Panc1 (cell line): Measurements from ENCODE around the gene MAP2K4. TPM values are rescaled to one million over a fixed set of nuclear protein-coding genes. Genes with fewer than 3 reads are reported as not detected.

Source experiments
- ATAC-seq: fragments of 200-7000 bp; cut with Tn5 transposase; 2 replicates; pipeline ENCODE4 v1.9.1; 2020; ENCODE audit warnings: mild to moderate bottlenecking, moderate library complexity
- BruUV-seq: library from RNA; stranded (reverse); fragments of 400-500 nt; replicated peaks from 2 replicates; lab custom pipeline; 2021; lab: Mats Ljungman, UMichigan
- CTCF ChIA-PET: fragments of 300-600 bp; sonication (Branson Sonifier 250); formaldehyde crosslinking; loops from one replicate; lab custom pipeline; 2022; ENCODE audit warnings: antibody characterized with exemption; lab: Charles Lee
- POLR2A ChIA-PET: fragments of 300-600 bp; sonication (Branson Sonifier 250); formaldehyde crosslinking; loops from one replicate; lab custom pipeline; 2022; ENCODE audit warnings: antibody characterized with exemption; lab: Charles Lee
- DNase-seq: peaks from one replicate; pipeline ENCODE4 v3.0.0-alpha.2; 2010; ENCODE audit warnings: low read depth, low spot score
- H3K27ac ChIP-seq: 2 replicates; pipeline ENCODE4 v1.5.1; 2011; ENCODE audit warnings: mild to moderate bottlenecking, low read length, inconsistent platforms
- H3K27me3 ChIP-seq: fragments of 200-500 bp; sonication (Bioruptor generic); 2 replicates; pipeline ENCODE4 v1.6.0; 2014; ENCODE audit warnings: low read length, inconsistent platforms; ENCODE audit not compliant: control insufficient read depth, insufficient read depth
- H3K36me3 ChIP-seq: fragments of 200-500 bp; sonication (Bioruptor generic); 2 replicates; pipeline ENCODE4 v1.5.1; 2014; ENCODE audit warnings: inconsistent platforms, mild to moderate bottlenecking, low read length, moderate library complexity; ENCODE audit not compliant: control insufficient read depth, insufficient read depth
- H3K4me1 ChIP-seq: 2 replicates; pipeline ENCODE4 v1.5.1; 2011; ENCODE audit warnings: inconsistent platforms, mild to moderate bottlenecking, low read length, moderate library complexity; ENCODE audit not compliant: control insufficient read depth, insufficient read depth
- H3K4me3 ChIP-seq, 2 experiments: 2 replicates each; pipeline ENCODE4 v1.5.1; 2011 to 2012; ENCODE audit warnings: low read depth in 2 of 2, low read length in 2 of 2, mild to moderate bottlenecking in 2 of 2, inconsistent platforms in 1 of 2, moderate library complexity in 1 of 2
- H3K9me3 ChIP-seq: fragments of 200-500 bp; sonication (Bioruptor generic); 2 replicates; pipeline ENCODE4 v1.5.1; 2014; ENCODE audit warnings: low read depth, mild to moderate bottlenecking, inconsistent platforms, low read length, moderate library complexity; ENCODE audit not compliant: control insufficient read depth, insufficient read depth
- POLR2AphosphoS5 ChIP-seq: IDR thresholded peaks from 2 replicates; pipeline ENCODE4 v1.6.1; 2012; ENCODE audit warnings: mild to moderate bottlenecking, low read depth, low read length, moderate library complexity
- SIN3A ChIP-seq: IDR thresholded peaks from 2 replicates; pipeline ENCODE4 v1.6.1; 2012; ENCODE audit warnings: low read depth, mild to moderate bottlenecking, low read length, moderate library complexity, borderline replicate concordance; ENCODE audit not compliant: insufficient read depth
- TCF7L2 ChIP-seq: IDR thresholded peaks from 2 replicates; pipeline ENCODE4 v1.6.1; 2011; ENCODE audit warnings: mild to moderate bottlenecking, low read depth, low read length, inconsistent platforms
- in situ Hi-C: cut with HindIII; loops from 2 replicates; pipeline ENCODE4 v1.10.0; 2016; ENCODE audit warnings: low sequenced_read_pairs, low pct_unique_long_range_greater_than_20kb
- intact Hi-C: fragments of 100-400 bp; cut with micrococcal nuclease; formaldehyde crosslinking; loops from one replicate; pipeline ENCODE4 v1.10.0; 2022; ENCODE audit not compliant: unreplicated experiment
- total RNA-seq: library from RNA; stranded (reverse); gene quantifications from one replicate; pipeline ENCODE4 v1.2.1, GENCODE V29; 2021; ENCODE audit not compliant: unreplicated experiment
- TF ChIP-seq, protein P1 (sequence below), 2 experiments: IDR thresholded peaks; 2 replicates each; pipeline ENCODE4 v1.6.1; 2011 to 2012; ENCODE audit warnings: low read depth in 2 of 2, control low read depth in 1 of 2, low read length in 1 of 2, mild to moderate bottlenecking in 1 of 2, moderate library complexity in 1 of 2; ENCODE audit not compliant: insufficient read depth in 1 of 2
- TF ChIP-seq, protein P2 (sequence below): fragments of 450-650 bp; IDR thresholded peaks from 2 replicates; pipeline ENCODE4 v1.5.1; 2017; ENCODE audit warnings: mild to moderate bottlenecking

MAP2K4 gene
- total RNA-seq, 1 experiment from 2014 or later = 16.8 TPM

DNA sequence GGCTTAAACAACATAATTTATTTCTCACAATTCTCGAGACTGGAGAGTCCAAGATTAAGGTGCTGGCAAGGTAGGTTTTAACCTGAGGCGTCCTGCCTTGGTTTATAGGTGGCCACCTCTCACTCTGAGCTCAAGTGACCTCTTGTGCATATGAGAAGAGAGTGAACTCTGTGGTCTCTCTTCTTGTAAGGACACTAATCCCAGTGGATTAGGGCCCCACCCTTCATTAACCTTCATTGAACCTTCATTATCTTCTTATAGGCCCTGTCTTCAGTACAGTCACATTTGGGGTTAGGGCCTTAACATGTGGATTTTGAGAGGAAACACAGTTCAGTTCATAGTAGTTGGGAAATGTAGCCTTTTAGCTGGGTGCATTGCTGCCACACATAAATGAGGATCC lies 57.1 kb downstream of the MAP2K4 start:
- intact Hi-C loops (no loop called here), in situ Hi-C loops (no loop called here)
- H3K9me3 ChIP-seq = no peaks in the 10 kb centered on the region
- no peaks in the 10 kb centered on the region for H3K36me3 ChIP-seq
- no peaks in the 10 kb centered on the region for H3K27me3 ChIP-seq
- H3K4me3 ChIP-seq = no peak overlapping the region
- H3K27ac ChIP-seq = no peak overlapping the region
- no peaks in the 10 kb centered on the region for H3K4me1 ChIP-seq
- ATAC-seq = no peak
- POLR2A ChIA-PET = no interaction called here
- CTCF ChIA-PET = no interaction called here
- no TSS peak for BruUV-seq
- no peak for DNase-seq
- TF ChIP-seq SIN3A = no peak
- TF ChIP-seq, protein P1, sequence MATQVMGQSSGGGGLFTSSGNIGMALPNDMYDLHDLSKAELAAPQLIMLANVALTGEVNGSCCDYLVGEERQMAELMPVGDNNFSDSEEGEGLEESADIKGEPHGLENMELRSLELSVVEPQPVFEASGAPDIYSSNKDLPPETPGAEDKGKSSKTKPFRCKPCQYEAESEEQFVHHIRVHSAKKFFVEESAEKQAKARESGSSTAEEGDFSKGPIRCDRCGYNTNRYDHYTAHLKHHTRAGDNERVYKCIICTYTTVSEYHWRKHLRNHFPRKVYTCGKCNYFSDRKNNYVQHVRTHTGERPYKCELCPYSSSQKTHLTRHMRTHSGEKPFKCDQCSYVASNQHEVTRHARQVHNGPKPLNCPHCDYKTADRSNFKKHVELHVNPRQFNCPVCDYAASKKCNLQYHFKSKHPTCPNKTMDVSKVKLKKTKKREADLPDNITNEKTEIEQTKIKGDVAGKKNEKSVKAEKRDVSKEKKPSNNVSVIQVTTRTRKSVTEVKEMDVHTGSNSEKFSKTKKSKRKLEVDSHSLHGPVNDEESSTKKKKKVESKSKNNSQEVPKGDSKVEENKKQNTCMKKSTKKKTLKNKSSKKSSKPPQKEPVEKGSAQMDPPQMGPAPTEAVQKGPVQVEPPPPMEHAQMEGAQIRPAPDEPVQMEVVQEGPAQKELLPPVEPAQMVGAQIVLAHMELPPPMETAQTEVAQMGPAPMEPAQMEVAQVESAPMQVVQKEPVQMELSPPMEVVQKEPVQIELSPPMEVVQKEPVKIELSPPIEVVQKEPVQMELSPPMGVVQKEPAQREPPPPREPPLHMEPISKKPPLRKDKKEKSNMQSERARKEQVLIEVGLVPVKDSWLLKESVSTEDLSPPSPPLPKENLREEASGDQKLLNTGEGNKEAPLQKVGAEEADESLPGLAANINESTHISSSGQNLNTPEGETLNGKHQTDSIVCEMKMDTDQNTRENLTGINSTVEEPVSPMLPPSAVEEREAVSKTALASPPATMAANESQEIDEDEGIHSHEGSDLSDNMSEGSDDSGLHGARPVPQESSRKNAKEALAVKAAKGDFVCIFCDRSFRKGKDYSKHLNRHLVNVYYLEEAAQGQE (IDR thresholded peaks at IDR 0.05; ENCODE audit: insufficient read depth in 1 of 2, low read depth in 2 of 2, low read length in 1 of 2) = no peak
- TF ChIP-seq, protein P2, sequence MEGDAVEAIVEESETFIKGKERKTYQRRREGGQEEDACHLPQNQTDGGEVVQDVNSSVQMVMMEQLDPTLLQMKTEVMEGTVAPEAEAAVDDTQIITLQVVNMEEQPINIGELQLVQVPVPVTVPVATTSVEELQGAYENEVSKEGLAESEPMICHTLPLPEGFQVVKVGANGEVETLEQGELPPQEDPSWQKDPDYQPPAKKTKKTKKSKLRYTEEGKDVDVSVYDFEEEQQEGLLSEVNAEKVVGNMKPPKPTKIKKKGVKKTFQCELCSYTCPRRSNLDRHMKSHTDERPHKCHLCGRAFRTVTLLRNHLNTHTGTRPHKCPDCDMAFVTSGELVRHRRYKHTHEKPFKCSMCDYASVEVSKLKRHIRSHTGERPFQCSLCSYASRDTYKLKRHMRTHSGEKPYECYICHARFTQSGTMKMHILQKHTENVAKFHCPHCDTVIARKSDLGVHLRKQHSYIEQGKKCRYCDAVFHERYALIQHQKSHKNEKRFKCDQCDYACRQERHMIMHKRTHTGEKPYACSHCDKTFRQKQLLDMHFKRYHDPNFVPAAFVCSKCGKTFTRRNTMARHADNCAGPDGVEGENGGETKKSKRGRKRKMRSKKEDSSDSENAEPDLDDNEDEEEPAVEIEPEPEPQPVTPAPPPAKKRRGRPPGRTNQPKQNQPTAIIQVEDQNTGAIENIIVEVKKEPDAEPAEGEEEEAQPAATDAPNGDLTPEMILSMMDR = no peak
- no peak for TF ChIP-seq TCF7L2
- no peak for TF ChIP-seq POLR2AphosphoS5

DNA sequence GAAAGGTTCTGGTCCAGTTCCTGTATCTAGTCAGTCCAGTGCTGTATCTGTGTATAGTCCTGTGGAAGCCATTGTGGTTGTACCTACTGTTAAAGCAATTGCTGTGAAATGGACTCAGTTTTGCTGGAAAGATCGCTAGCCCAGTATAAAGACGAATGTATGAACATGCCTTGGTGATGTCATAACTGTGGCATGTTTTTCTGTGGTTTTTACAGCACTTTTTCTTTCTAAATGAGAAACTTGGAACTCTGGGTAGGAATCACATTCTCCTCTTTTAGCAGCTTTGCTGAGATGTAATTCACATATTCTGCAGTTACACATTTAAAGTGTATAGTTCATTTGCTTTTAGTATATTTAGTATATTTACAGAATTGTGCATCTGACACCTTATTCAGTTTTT lies 58.1 kb downstream of the MAP2K4 start:
- ChIA-PET CTCF (no interaction called here), POLR2A (no interaction called here)
- no peaks in the 10 kb centered on the region for H3K4me1 ChIP-seq
- intact Hi-C loops (no loop called here), in situ Hi-C loops (no loop called here)
- no peak for TF ChIP-seq POLR2AphosphoS5
- TF ChIP-seq SIN3A = no peak
- TF ChIP-seq, protein P2 = no peak
- TF ChIP-seq TCF7L2 = no peak
- TF ChIP-seq, protein P1 (IDR thresholded peaks at IDR 0.05; ENCODE audit: insufficient read depth in 1 of 2, low read depth in 2 of 2, low read length in 1 of 2) = no peak
- DNase-seq = no peak
- no peaks in the 10 kb centered on the region for H3K27me3 ChIP-seq
- no peaks in the 10 kb centered on the region for H3K9me3 ChIP-seq
- no peak overlapping the region for H3K4me3 ChIP-seq
- ATAC-seq = no peak
- no peaks in the 10 kb centered on the region for H3K36me3 ChIP-seq
- BruUV-seq = no TSS peak
- no peak overlapping the region for H3K27ac ChIP-seq
